ENCODE measurements around the gene CSMD2.

CSMD2 gene

DNA sequence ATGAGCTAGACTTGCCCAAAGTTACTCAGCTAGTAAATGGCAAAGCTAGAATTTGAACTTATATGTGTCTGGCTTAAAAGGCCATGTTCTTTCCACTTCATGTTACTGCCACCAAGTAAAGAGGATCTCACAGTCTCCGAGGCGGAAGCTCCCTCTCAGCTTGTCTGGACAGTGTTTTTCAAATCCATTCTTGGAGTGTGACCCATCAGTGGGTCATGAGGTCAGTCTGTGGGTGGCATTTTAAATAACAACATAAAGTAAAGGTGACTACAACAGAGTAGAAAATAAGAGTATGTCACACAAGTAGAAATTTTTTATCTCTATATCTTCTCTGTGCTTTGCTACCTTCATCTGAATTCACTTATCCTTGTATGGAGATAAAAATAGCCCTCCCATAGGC, 304.4 kb downstream of the CSMD2 start:
- Histone ChIP-seq H3K36me3 (ENCODE audit: insufficient read depth, low read length) (no peaks in the 10 kb centered on the region), H3K9me3 (replicated peaks; ENCODE audit: low read length) (no peaks in the 10 kb centered on the region), H3K27me3 (ENCODE audit: control insufficient read depth, insufficient read depth, low read length) (no peaks in the 10 kb centered on the region), H3K4me1 (ENCODE audit: control insufficient read depth, insufficient read depth, low read length) (no peaks in the 10 kb centered on the region), H3K4me2 (ENCODE audit: low read length) (no peak overlapping the region), H3K9ac (ENCODE audit: low read depth, low read length) (no peak overlapping the region), H3K4me3 (ENCODE audit: low read length) (no peak overlapping the region)

DNA sequence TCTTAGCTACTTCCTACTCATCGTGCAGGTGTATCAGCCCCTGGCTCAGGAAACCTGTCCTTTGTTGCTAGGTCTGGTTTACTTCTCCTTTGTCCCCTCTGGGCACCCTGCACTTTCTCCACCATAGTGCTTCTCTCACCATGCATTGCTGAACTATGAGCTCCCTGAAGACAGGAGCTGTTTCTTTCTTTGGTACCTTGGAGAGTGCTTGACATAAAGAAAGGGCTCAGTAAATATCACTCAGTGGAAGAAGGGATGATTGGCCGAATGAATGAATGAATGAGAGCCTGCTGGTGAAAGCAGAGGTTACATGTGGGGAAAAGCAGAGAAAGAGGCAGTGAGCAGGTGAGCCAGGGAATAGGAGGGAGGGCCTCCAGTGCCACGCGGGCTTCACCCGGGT, 310.9 kb downstream of the CSMD2 start:
- Histone ChIP-seq H3K9ac (ENCODE audit: low read depth, low read length) (no peak overlapping the region), H3K4me1 (ENCODE audit: control insufficient read depth, insufficient read depth, low read length) (no peaks in the 10 kb centered on the region), H3K27me3 (ENCODE audit: control insufficient read depth, insufficient read depth, low read length) (no peaks in the 10 kb centered on the region), H3K9me3 (replicated peaks; ENCODE audit: low read length) (no peaks in the 10 kb centered on the region), H3K4me2 (ENCODE audit: low read length) (no peak overlapping the region), H3K4me3 (ENCODE audit: low read length) (no peak overlapping the region), H3K36me3 (ENCODE audit: insufficient read depth, low read length) (no peaks in the 10 kb centered on the region)

DNA sequence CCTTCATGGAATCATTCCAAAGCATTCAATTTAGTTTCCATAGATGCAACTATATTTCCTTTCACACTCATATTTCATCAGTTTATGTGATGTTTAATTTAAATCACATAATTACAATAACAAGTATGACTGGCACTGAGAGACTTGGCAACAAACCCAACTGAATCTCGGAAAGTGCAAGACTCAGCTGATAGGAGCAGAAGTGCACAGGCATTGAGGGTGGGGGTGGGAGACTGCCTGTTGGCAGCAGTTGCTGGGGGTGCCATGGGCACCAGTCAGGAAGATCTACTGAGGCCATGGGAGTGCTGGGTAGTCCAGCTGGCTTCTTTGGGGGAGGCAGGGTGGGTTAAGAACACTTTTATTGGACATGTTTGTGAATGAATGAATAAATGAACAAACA, 311.6 kb downstream of the CSMD2 start:
- Histone ChIP-seq H3K9ac (ENCODE audit: low read depth, low read length) (no peak overlapping the region), H3K4me1 (ENCODE audit: control insufficient read depth, insufficient read depth, low read length) (no peaks in the 10 kb centered on the region), H3K36me3 (ENCODE audit: insufficient read depth, low read length) (no peaks in the 10 kb centered on the region), H3K4me3 (ENCODE audit: low read length) (no peak overlapping the region), H3K27me3 (ENCODE audit: control insufficient read depth, insufficient read depth, low read length) (no peaks in the 10 kb centered on the region), H3K4me2 (ENCODE audit: low read length) (no peak overlapping the region), H3K9me3 (replicated peaks; ENCODE audit: low read length) (no peaks in the 10 kb centered on the region)

DNA sequence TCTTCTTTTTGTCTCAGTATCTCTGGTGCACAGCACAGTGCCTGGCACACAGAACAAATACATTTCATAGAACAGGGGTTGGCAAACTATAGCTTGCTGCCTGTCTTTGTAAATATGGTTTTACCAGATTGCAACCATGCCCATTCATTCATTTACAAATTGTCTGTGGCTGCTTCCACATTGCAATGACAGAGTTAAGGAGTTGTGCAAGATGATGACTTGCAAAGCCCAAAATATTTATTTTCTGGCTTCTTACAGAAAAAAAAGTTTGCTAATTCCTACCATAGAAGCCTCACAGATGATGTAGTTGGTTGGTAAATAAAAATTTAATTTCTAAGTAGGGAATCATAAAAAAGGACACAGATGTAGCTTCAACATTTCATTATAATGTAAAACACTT, 312.3 kb downstream of the CSMD2 start:
- Histone ChIP-seq H3K36me3 (ENCODE audit: insufficient read depth, low read length) (no peaks in the 10 kb centered on the region), H3K4me2 (ENCODE audit: low read length) (no peak overlapping the region), H3K4me3 (ENCODE audit: low read length) (no peak overlapping the region), H3K9ac (ENCODE audit: low read depth, low read length) (no peak overlapping the region), H3K27me3 (ENCODE audit: control insufficient read depth, insufficient read depth, low read length) (no peaks in the 10 kb centered on the region), H3K4me1 (ENCODE audit: control insufficient read depth, insufficient read depth, low read length) (no peaks in the 10 kb centered on the region), H3K9me3 (replicated peaks; ENCODE audit: low read length) (no peaks in the 10 kb centered on the region)

DNA sequence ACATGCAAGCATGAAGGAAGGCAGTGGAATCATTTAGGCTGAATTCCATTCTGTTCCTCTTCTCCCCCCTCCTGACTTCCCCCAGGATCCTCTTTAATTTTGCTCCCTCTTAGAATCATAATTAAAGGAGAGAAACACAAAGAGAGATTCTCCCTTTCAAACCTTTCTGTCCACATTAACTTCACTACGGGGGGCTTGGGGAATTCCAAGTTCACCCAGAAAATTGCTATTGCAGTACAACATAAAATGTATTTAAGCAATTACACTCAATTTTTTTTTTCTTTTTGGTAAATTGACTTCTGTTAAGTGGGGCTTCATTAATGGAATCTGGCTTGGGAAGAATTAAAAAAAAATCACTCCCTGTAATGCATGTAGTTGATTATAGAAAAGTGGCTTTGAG, 314.5 kb downstream of the CSMD2 start:
- no peak overlapping the region for H3K4me2 ChIP-seq (ENCODE audit: low read length)
- H3K4me1 ChIP-seq (ENCODE audit: control insufficient read depth, insufficient read depth, low read length), result no peaks in the 10 kb centered on the region
- no peak overlapping the region for H3K9ac ChIP-seq (ENCODE audit: low read depth, low read length)
- H3K36me3 ChIP-seq (ENCODE audit: insufficient read depth, low read length), result no peaks in the 10 kb centered on the region
- no peak overlapping the region for H3K4me3 ChIP-seq (ENCODE audit: low read length)
- no peaks in the 10 kb centered on the region for H3K9me3 ChIP-seq (replicated peaks; ENCODE audit: low read length)
- no peaks in the 10 kb centered on the region for H3K27me3 ChIP-seq (ENCODE audit: control insufficient read depth, insufficient read depth, low read length)

DNA sequence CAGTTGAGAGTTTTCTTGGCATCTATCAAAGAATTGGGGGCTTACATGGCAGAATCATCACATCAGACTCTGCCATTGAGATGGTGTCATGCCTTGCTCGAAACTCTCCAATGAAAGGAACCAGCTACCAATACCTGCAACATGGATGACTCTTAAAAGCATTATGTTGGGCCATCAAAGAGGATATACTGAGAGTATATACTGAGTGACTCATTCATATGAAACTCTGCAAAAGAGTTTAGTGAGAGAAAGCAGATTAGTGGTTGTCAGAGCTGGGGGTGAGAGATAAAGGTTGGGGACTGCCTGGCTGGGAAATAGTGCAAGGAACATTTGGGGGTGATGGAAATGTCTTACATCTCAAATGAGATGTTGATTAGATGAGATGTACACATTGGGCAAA, 315.8 kb downstream of the CSMD2 start:
- no peak overlapping the region for H3K4me2 ChIP-seq (ENCODE audit: low read length)
- H3K9me3 ChIP-seq (replicated peaks; ENCODE audit: low read length), result no peaks in the 10 kb centered on the region
- H3K27me3 ChIP-seq (ENCODE audit: control insufficient read depth, insufficient read depth, low read length), result no peaks in the 10 kb centered on the region
- H3K4me3 ChIP-seq (ENCODE audit: low read length), result no peak overlapping the region
- H3K36me3 ChIP-seq (ENCODE audit: insufficient read depth, low read length), result no peaks in the 10 kb centered on the region
- no peaks in the 10 kb centered on the region for H3K4me1 ChIP-seq (ENCODE audit: control insufficient read depth, insufficient read depth, low read length)
- H3K9ac ChIP-seq (ENCODE audit: low read depth, low read length), result no peak overlapping the region

DNA sequence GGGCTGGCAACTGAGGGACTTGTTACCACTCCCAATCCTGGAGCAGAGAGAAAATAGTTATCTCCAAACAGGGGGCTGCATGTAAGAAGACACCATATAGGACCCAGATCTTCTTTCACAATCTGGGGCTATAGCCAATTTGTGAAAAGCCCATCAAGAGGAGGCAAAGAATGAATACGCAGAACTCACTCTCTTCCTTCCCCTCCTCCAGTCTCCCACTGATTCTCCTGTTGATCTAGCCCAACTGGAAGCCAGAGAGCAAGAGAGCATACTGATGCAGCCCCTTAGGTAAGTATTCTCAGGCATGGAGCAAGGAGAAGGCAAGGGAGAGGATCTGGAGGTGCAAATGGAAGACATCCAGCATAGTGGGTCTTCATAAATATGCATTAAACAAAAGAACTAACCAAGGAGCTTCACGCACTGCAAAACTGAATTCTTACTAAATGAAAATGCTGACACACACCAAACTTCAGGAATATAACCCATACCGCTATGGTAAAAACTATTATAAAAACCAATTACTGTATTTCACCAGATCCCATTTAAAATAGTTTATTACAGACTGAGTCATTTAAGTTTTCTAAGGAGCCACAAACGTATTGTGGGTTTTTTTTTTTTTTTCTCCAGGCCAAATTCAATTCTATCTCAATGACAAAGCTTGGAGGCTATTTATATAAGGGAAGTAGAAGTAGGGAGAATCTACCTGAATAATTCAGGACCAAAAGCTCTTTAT, 316.7 kb downstream of the CSMD2 start:
- Histone ChIP-seq H3K4me3 (ENCODE audit: low read length) (no peak overlapping the region), H3K4me1 (ENCODE audit: control insufficient read depth, insufficient read depth, low read length) (no peaks in the 10 kb centered on the region), H3K36me3 (ENCODE audit: insufficient read depth, low read length) (no peaks in the 10 kb centered on the region), H3K9ac (ENCODE audit: low read depth, low read length) (no peak overlapping the region), H3K27me3 (ENCODE audit: control insufficient read depth, insufficient read depth, low read length) (no peaks in the 10 kb centered on the region), H3K4me2 (ENCODE audit: low read length) (no peak overlapping the region), H3K9me3 (replicated peaks; ENCODE audit: low read length) (no peaks in the 10 kb centered on the region)

DNA sequence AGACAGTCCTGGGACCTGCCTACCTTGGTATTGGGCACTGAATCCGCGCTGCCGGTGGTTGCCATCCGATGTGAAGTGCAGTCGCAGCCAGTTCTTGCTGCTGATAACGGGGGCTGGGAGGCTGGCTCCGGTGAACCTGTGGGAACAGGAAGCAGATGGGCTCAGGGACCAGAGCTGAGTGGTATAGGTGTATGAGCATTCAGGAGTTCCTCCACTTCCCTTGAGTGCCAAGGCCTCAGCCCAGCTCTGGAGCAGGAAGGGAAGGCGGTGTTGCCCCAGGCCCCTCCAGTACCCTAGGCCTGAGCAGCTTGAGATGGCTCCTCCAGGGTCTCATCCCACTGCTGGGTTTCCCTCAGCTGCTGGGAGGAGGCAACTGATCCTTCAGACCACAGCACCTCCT, 318.2 kb downstream of the CSMD2 start:
- no peak overlapping the region for H3K4me2 ChIP-seq (ENCODE audit: low read length)
- no peak overlapping the region for H3K4me3 ChIP-seq (ENCODE audit: low read length)
- H3K9me3 ChIP-seq (replicated peaks; ENCODE audit: low read length), result no peaks in the 10 kb centered on the region
- no peaks in the 10 kb centered on the region for H3K27me3 ChIP-seq (ENCODE audit: control insufficient read depth, insufficient read depth, low read length)
- no peaks in the 10 kb centered on the region for H3K36me3 ChIP-seq (ENCODE audit: insufficient read depth, low read length)
- H3K4me1 ChIP-seq (ENCODE audit: control insufficient read depth, insufficient read depth, low read length), result no peaks in the 10 kb centered on the region
- no peak overlapping the region for H3K9ac ChIP-seq (ENCODE audit: low read depth, low read length)

DNA sequence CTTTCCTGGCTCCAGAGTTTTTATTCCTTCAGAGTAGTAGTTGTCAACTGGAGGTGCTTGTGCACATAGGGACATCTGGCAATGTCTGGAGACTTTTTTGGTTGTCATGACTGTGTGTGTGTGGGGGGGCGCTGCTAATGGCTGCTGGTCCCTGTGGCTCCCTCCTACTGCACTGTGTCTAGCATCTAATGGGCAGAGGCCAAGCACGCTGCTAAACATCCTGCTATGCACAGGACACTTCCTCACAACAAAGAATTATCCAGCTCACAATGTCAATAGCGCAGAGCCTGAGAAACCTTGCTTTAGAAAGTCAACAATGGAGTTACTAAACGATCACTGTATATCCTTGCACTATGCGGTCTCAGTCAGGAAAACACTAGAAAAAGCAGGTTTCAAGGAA, 320.9 kb downstream of the CSMD2 start:
- Histone ChIP-seq H3K4me1 (ENCODE audit: control insufficient read depth, insufficient read depth, low read length) (no peaks in the 10 kb centered on the region), H3K4me2 (ENCODE audit: low read length) (no peak overlapping the region), H3K9me3 (replicated peaks; ENCODE audit: low read length) (no peaks in the 10 kb centered on the region)

DNA sequence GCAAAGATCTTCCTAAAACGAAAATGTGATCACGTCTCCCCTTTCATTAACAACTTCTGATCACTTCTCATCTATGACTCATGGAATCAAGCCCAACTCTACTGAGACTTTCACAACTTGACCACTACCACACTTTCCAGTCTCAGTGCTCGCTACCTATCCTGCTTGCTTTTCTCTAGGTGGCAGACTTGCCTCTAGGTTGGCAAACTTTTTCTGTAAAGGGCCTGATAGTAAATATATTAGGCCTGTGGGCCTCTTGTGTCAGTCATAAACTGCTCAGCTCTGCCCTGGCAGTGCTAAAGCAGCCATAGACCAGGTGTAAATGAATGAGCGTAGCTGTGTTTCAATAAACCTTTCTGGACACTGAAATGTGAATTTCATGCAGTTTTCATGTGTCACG, 322.7 kb downstream of the CSMD2 start:
- Histone ChIP-seq H3K4me2 (ENCODE audit: low read length) (no peak overlapping the region), H3K36me3 (ENCODE audit: insufficient read depth, low read length) (no peaks in the 10 kb centered on the region), H3K9ac (ENCODE audit: low read depth, low read length) (no peak overlapping the region), H3K9me3 (replicated peaks; ENCODE audit: low read length) (no peaks in the 10 kb centered on the region), H3K4me3 (ENCODE audit: low read length) (no peak overlapping the region), H3K4me1 (ENCODE audit: control insufficient read depth, insufficient read depth, low read length) (no peaks in the 10 kb centered on the region), H3K27me3 (ENCODE audit: control insufficient read depth, insufficient read depth, low read length) (no peaks in the 10 kb centered on the region)

More for the DNA sequence above, 320.9 kb downstream of the CSMD2 start:
- H3K27me3 ChIP-seq (ENCODE audit: control insufficient read depth, insufficient read depth, low read length), result no peaks in the 10 kb centered on the region
- no peak overlapping the region for H3K9ac ChIP-seq (ENCODE audit: low read depth, low read length)
- H3K36me3 ChIP-seq (ENCODE audit: insufficient read depth, low read length), result no peaks in the 10 kb centered on the region
- H3K4me3 ChIP-seq (ENCODE audit: low read length), result no peak overlapping the region

DNA sequence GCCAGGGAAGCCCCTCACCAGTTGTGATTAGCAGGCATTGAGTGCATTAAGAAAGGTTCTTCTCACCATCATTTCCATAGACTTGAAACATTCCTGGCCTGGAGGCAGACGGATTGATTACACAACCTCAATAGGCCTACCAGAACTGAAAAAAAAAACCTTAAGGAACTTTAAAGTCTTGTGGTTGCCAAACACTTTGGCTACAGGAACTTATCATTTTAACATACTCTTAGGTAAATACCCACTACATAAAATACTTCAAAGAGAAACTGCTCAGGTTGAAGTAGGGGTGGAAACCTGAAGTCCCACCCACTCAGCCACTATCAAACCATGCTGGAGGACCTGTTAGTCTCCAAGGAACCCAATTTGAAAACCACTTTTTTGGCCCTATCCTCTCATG, 323.5 kb downstream of the CSMD2 start:
- Histone ChIP-seq H3K36me3 (ENCODE audit: insufficient read depth, low read length) (no peaks in the 10 kb centered on the region), H3K4me3 (ENCODE audit: low read length) (no peak overlapping the region), H3K9ac (ENCODE audit: low read depth, low read length) (no peak overlapping the region), H3K4me1 (ENCODE audit: control insufficient read depth, insufficient read depth, low read length) (no peaks in the 10 kb centered on the region), H3K9me3 (replicated peaks; ENCODE audit: low read length) (no peaks in the 10 kb centered on the region), H3K27me3 (ENCODE audit: control insufficient read depth, insufficient read depth, low read length) (no peaks in the 10 kb centered on the region), H3K4me2 (ENCODE audit: low read length) (no peak overlapping the region)

DNA sequence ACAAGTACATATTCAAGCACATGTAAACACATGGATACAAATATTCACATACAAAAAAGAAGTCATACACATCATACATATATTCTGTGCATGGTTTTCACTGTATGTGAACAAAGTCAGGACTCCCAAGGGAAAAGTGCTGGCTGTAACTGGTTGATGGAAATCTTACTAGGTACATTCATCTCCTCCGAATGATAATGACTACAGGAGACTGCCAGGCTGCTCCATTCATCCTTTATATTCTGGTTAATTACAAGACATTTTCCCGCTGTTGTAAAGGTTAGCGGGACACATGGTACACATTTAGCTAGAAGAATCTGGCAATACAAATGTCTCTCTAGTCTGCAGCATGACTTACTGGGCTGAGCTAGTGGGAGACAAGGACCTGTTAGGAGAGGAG, 327.4 kb downstream of the CSMD2 start:
- Histone ChIP-seq H3K4me2 (ENCODE audit: low read length) (no peak overlapping the region), H3K4me1 (ENCODE audit: control insufficient read depth, insufficient read depth, low read length) (no peaks in the 10 kb centered on the region), H3K27me3 (ENCODE audit: control insufficient read depth, insufficient read depth, low read length) (no peaks in the 10 kb centered on the region), H3K36me3 (ENCODE audit: insufficient read depth, low read length) (no peaks in the 10 kb centered on the region), H3K9me3 (replicated peaks; ENCODE audit: low read length) (no peaks in the 10 kb centered on the region), H3K9ac (ENCODE audit: low read depth, low read length) (no peak overlapping the region), H3K4me3 (ENCODE audit: low read length) (no peak overlapping the region)

Data from skeletal muscle satellite cell (primary cell).